GM18907 (cell line): ENCODE data around the gene UNC5A.

Experiments
- ATAC-seq: cut with Tn5 transposase; IDR thresholded peaks from one replicate; pipeline ENCODE4 v1.9.1; 2021; ENCODE audit warnings: mild to moderate bottlenecking, moderate library complexity; ENCODE audit not compliant: unreplicated experiment

The UNC5A gene

DNA sequence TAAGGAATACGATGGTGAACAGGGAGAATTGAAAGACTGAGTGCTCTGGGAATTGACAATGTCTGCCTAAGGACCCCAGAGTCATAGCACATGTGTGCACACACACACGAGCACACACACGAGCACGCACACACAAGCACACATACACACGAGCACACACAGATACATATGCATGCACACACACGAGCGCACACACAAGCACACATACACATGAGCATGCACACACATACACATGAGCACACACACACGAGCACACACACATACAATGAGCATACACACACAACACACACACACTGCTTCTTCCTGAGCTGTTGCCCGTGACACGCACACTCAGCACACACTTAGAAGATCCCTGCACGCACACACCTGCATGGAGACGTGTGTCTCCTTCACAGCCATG lies 10.9 kb upstream of the UNC5A start:
- no peak for ATAC-seq

DNA sequence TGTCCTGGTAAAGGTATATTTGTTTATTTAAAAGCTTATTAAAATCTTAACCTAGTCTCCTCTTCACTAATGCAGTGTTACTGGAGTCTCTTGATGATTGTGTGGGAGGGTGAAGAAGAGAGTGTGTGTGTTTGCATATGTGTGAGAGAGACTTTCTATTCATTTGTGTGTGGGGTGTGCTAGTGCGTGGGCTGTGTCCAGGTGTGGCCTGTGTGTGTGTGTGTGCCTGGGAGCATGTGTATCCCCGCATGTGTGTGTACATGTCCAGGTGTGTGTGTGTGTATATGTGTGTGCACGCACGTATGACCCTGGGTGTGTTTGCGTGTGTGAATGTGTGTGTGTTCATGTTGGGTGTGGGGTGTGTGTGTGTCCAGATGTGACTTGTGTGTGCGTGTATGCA lies 10.3 kb upstream of the UNC5A start:
- ATAC-seq, result no peak

DNA sequence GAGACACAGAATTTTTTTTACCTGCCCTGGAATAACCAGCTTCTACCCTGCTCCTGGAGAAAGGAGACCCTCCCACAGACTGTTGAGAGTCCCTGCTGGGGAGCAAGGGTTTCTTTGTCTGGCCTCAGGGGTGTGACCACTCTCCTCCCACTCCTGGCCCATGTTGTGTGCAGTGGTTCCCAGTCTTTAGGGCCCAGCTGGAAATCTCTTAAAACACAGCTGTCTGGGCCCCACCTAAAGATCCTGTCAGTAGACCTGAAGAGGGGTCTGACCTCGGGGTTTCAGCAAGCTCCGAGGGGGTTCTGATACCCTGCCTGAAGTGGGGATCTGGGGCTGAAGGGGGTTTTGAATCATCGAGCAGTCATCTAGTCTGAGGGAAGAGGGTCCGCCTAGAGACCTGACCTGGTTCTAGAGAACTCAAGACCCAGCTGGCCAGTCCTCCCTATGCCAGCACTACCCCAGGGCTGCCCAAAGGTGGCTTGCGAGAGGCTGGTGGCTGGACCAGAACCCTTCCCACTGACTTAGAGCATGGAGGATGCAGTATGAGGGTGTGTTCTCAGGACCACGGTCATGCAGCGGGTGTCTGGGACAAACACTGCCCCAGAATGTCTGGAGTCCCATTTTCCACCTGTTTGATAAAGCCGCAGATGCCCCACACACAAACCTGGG lies 8.1 kb upstream of the UNC5A start:
- ATAC-seq, result no peak

DNA sequence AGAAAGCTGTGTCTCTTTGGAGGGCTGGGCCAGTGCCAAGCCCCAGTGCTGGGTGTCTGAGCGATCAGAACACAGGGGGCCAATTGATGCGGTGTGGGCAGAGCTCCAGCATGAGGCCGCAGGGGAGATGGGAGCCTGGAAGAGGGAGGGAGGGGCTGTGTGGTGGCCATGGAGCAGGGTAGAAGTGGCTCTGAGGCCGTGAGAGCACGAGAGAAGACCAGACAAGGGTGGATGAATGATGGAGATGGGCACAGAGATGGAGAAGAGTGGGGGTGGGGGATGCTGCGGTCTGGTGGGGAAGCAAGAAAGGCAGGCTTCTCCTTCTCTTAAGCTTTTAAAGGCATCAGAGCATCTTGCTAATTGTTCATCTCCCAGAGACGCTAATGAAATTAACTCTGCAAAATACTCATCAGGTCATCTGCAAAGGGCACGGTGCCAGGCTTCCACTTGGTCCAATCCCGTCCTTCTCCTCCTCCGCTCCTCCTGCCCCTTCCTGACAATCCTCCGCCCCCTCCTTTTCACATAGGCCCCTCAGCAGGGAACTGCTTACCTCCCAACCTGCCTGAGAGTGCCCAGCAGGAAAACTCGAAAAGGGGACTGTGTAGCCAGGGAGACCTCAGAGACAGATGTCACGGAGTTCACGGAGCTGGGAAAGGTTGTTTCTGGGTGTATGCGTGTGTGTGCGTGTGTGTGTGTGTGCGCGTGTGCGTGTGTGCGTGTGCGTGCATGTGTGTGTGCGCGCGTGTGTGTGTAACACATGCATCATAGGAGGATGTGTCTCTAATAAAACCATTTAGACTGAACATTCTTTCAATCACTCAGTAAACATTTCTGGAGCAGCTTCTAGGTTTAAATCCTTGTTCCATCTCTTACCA lies 7.1 kb upstream of the UNC5A start:
- ATAC-seq, result no peak

DNA sequence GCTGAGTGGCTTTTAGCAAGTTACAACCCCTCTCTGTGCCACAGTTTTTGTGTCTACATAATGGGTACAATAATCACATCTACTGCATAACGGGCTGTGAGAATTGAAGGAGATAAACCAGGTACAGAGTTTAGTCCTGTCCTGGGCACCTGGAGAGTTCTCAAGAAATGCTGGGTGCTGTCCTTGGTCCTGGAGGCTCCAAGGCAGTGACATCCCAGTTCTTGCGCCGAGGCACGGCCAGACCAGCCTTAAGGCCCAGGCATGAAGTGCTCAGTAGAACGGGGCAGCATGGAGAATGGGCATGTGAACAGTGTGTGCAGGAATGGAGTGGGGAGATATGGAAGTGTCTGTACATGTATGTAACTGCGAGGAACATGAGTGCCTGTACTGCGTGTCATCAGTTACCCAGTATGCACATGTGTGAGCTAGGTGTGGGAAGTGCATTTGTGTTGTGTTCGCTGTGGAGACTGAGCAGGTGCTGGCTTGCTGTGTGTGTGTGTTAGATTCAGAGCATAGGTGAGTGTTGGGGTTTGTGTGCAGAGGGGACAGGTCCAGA lies 6.3 kb upstream of the UNC5A start:
- ATAC-seq, result no peak

DNA sequence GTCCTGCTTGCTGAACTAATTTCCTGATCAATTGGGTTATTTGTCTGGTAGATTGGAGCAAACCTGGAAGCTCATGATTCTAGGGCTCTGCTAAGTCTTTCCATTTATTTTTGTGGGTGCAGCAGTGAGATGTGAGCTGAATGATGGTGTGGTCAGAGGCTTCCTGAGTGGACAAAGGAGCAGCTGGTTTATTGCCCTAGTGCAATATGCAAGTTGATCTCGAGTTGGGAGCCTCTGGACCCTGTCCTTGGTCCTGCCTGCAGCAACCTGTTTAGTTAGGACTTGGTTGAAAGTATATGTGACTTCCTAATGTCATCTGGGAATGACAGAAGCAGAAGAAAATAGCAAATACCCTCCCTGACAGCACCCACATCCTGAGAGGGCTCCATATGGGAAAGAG lies 4.2 kb upstream of the UNC5A start:
- ATAC-seq, result no peak

DNA sequence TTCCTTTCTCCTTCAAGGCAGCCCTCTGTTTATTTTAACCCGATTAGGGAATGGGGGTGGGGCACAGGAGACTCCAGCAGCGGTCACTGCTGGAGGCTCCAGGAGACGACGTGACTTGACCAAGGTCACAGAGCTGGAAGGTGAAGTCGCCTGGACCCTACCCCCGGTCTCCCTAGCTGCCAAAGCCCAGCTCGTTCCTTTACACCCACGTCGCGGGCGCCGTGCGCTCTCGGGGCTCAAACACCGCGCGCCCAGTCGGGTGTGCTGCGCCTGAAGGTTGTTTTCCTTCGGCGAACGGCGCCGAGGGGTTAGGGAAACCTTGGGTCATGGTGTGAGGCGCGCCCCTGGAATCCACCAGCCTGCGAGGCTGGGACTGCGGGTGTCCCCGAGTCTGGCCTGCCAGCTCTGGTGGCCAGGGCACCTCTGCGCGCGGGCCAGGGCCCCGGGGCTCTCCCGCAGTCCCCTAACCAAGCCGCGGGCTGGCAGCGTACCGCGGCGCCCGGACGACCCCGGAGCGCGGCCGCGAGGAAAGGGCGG lies 747 bp upstream of the UNC5A start:
- ATAC-seq, result no peak

DNA sequence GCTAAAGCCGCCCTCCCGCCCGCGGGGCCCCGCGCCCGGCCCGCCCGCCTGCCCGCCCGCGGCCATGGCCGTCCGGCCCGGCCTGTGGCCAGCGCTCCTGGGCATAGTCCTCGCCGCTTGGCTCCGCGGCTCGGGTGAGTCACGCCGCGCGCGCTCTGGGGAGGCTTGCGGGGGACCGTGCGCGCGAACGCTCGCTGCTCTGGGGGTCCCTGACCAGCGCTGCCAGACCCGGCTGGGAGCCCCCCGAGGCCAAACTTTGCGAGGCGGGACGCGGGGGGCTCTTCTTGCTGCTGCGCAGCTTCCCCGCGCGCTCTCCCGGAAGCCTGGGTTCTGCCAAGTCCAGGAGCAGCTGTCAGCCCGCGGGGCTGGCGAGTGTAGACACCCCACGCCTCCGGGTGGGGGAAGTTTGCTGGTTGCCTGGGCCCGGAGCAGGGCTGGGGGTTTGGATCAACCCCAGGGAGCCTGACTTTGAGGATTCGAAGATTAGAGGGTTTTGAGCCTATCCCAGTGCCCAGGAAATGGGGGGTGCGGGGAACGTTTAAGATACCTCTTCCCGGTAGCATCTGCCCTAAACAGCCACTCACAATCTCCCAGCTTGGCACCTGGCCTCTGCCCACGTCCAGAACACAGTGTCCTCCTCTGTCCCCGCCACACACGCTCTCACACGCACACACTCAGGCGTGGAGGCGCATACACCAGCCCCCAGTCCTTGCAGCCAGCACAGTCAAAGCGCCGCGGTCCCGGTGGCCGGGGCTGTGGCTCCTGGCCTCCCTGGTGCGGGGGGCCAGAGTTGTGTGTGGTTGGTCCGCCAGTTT lies 535 bp downstream of the UNC5A start:
- ATAC-seq, result no peak

DNA sequence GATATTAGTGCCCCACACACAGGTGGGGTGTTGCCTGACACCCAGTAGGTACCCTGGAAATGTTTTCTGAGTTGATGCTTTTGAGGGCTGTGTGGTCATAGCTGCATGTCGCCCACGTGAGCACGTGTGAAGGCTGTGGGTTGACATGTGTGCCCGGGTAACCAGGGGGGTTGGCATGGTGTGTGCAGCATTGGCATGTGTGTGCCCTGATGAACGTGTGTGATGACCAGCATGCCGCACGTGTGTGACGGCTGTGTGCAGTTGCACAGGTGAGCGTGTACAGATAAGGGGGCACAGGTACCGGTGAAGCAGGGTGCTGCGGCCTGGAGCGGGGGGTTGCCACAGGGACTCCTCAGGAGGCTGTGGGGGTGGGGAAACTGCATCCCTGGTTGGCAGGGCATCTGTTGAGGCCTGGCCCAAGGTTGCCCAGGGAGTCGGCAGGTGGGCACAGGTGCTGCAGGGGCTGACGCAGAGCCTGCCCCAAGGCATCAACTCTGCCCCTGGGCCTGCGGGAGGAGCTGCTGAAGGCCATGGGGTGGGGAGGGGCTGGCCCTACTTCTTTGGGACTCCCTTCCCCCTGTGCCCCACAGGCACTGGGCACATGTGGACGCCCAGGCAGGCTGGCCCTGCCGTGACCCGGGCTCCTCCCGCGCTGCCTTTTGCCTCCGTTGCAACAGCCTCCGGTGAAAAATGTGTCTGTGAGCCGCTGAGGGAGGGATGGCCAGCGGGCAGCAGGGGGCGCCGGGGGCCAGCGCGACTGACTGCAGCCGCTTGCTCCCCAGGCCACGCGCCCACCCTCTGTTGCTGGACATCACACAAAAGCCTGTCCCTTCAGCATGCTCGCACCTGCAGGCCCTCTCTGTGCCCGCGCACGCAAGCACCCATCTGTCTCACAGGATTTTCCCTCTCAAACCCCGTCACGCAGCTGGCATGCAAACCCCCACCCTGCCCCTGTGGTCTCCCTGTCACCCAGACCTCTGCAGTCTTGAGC lies 2.2 kb downstream of the UNC5A start:
- ATAC-seq, result no peak

DNA sequence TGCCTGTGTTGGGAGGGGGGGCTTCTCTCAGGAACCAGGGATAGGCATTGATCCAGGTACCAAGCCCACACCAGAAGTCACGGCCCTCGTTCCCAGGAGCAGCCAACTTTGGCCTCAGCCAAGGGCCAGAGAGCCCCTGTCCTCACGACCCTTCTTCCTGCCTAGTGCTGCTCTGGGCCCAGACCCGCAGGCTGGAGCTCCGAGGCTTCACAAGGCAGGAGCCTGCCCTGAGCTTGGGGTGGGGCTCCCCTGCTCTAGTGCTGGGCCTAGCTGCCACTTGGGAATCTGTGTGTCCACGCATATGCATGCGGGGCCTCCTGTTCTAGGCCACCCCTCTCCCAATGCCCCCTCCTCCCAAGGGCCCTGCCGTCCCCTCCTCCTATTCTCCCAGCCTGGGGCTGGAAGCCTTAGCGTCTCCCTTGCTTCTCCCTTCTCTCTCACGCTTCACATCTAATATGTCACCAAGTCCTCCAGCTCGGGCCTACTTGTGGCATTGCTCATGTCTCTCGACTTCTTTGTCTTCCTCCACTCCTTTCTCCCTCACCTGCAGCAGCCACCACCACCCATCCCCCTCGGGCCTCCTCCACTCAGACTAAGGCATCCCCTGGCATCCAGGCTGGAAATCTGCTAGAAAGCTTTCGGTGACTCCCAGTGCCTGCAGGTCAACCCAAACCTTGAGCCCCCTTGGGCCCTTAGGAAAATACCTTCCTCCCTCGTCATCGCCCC lies 3.4 kb downstream of the UNC5A start:
- no peak for ATAC-seq

DNA sequence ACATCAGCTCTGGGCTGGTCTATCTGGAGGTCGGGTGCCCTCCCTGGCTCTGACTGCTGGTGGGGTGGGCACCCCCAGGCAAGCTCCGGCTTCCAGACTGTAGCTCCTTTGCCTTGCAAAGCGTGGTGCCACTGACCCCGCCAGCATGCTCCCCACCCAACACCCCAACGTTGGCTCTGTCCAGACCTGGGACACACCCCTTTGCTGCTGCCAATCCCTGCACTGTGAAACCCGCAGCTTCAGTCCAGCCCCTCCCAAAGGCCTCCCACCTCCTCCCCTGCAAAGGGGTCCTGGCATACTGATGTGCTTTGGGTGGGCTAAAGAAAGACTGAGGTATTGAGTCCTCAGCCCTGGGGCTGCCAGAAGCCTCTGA lies 3.9 kb downstream of the UNC5A start:
- ATAC-seq, result no peak

DNA sequence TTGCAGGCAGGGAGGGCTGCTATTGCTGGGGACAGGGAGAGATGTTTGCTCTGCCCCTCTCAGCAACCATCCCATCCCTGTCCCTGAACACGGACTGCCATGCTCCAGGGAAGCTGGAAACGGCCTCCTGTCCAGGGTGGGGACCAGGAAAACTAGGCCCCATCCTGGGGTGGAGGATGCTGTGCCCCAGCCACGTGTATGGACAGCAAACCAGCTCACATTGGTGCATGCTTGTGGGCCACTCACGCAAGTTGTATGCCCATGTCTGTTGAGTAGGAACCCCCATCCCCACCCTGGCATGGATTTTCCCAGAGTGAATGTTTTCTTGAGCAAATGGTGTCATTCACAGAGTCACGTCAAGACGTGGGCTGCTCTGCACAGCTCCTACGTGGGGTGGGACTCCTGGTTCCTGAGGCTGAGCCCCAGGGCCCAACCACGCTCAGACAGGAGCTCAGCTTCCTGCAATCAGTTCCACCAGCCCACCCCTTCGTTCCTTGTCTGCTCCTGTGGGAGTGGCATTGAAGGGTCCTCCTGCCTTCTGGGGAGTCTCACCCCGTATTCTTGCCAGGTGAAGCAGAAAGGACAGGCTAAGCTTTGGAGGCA lies 4.6 kb downstream of the UNC5A start:
- ATAC-seq, result no peak

DNA sequence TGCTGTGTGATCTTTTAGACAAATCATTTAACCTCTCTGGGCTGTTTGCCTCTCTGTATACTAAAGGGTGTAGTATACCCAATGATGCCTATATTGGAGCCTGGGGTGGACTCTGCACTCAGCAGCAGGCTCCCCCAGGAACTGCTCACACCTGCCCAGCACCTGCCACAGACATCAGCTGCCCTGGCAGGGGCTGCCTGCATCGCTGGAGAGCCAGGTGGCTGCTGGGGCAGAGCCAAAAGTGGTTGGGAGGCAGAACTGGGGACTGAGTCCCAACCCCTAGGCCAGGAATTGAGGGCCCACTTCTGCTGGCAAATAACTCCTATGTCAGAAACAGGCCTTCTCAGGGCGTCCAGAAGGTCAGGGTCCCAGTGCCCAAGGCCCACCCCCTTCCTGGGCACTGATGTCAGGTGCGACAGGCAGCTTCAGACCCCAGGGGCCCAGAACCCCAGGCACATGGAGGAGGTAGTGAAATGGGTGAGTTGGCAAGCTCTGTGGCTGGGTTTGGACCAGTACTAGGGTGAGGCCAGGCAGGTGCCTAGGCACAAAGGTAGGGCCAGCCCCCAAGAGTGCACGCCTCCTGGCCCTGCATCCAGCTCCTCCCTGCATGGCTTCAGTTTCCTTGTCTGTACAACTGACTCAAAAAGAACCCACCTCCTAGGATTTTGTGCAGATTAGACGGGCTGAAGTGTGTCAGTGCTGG lies 5.8 kb downstream of the UNC5A start:
- no peak for ATAC-seq

DNA sequence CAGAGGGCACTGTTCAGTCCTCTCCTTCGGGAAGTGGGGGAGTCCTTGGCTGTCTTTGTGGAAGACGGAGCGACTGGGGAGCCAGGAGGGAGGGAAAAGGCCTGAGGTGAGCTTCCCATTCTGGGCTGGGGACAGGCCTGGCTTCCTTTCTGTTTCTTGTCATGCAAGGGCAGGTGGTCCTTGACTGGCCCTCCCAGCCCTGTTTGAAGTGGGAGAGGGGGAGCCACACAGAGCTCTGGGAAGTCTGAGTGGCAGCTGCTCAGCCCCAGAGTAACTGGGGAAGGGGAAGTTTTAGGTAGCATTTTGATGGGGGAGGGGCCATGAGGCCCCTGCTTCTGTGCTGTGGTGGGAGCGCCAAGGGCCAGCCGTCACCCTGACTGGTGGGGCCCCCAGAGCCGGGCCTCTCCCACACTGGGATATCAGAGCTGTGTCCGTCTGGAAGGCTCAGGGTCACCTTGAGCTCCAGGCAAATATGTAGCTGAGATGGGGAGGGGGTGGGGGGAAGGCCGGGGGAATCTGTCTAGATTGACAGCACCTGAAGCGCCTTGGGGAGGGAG lies 6.5 kb downstream of the UNC5A start:
- ATAC-seq, result no peak

DNA sequence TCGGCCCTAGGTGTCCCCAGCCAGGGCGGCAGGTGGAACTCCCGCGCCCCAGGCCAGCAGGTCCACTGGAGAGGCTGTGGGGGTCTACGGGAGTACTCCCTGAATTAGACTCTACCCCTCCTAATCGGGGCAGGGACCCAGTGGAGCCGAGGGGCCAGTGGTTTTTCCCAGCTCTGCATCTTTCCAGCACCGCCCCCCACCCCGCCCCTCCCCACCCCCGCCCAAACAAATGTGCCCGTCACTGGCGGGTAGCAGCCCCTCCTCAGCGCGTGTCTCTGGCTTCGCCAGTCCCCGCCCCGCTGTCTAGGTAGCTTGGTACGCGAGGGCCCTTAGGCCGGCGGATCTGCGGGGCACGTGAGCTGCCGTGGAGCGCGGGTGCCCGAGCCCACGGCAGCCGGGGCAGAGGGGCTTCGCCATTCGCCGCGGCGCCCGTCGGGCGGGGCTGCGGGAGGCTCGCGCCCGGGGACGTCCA lies 7.0 kb downstream of the UNC5A start:
- peak; percentile 1 for ATAC-seq

DNA sequence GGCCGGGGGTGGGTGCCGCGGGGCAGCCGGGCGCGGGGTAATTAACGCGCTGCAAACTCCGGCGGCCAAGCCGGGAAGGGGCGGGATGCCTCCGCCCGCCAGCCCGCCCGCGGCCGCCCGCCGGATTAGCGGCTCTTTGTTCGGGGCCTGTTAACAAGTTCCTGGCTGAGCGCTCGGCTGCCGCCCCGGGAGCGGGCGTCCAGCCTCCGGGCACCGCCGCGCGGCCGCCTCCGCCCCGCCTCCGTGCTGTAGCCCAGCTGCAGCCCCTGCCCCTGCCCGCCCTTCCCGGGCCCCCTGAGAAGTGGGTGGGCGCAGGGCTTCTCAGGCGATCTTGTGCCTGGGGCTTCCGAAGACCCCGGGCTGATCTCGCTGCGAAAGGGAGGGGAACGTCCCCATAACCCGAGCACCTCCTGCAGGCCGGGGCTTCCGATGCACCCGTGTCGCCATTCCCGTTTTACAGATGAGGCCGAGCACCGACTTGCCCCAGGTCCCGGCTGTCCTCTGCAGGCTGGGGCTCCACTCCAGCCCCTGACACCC lies 7.5 kb downstream of the UNC5A start:
- peak; percentile 43 for ATAC-seq

DNA sequence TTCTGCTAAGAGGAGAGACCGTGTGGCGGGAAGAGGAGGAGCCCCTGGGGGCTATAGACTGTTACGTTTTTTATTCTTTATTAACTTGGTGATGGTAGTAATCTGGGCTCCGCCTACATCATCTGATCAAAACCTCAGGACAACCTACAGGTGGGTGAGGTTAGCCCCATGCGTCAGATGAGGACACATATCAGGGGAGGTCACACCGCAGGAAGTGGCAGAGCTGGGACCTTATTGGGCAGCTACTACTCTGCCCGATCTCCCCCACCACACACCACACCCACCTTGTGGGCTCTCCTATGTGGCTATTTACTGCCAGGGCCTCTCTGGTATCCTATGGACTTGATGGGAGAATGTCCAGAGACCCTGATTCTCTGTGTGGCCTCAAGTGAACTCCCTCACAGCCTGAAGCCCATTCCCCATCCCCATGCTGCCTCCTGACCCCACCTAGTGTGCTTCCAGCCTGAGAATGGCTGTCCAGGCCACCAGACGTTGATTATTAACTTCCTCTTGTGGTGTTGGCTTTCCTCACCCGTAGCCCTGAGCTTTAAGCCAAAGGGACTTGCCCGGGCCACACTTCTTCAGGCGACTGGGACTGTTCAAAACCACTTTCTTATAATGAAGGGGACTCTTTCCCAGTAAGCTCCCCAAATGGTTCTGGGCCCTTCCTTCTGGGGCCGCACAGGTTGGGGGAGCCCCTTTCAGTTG lies 8.2 kb downstream of the UNC5A start:
- peak; percentile 81 for ATAC-seq
